ENCODE measurements around the gene TXNDC2.

DNA sequence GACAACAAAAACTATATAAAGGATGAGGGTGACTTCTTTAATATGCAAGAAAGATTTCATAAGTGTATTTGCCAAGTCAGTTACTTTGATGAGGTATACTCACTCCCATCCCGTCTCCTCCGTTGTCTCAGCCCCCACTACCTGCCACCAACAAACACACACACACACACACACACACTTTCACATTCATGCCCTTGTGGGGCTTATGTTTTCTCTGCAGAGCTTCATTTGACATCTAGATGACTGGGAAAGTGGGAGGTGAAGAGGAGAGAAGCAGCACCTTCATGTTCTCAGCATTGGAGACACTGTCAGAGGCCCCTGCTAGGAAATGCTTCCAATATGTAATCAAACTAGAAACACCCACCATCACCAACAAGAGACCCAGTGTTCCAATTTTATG, 22.5 kb upstream of the TXNDC2 start:
- no peak for TF ChIP-seq EZH2 (optimal IDR thresholded peaks at IDR 0.05; ENCODE audit: low read depth, low read length)
- TF ChIP-seq, protein P1, sequence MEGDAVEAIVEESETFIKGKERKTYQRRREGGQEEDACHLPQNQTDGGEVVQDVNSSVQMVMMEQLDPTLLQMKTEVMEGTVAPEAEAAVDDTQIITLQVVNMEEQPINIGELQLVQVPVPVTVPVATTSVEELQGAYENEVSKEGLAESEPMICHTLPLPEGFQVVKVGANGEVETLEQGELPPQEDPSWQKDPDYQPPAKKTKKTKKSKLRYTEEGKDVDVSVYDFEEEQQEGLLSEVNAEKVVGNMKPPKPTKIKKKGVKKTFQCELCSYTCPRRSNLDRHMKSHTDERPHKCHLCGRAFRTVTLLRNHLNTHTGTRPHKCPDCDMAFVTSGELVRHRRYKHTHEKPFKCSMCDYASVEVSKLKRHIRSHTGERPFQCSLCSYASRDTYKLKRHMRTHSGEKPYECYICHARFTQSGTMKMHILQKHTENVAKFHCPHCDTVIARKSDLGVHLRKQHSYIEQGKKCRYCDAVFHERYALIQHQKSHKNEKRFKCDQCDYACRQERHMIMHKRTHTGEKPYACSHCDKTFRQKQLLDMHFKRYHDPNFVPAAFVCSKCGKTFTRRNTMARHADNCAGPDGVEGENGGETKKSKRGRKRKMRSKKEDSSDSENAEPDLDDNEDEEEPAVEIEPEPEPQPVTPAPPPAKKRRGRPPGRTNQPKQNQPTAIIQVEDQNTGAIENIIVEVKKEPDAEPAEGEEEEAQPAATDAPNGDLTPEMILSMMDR (IDR thresholded peaks at IDR 0.05; ENCODE audit: low read length), result no peak
